H9 (cell line): ENCODE results near the gene TSPAN32. TPM values are rescaled to one million over a fixed set of nuclear protein-coding genes. Genes with fewer than 3 reads are reported as not detected.

Source experiments
- DNase-seq: peaks from one replicate; pipeline ENCODE4 v3.0.0-alpha.2; 2017
- H2AFZ ChIP-seq: one replicate; pipeline ENCODE4 v1.6.1; 2013; ENCODE audit warnings: mild to moderate bottlenecking, low read length, control low read depth, moderate library complexity
- H2AK5ac ChIP-seq: 2 replicates; pipeline ENCODE4 v1.6.1; 2013; ENCODE audit warnings: low read length, control low read depth, mixed read lengths; ENCODE audit not compliant: insufficient read length
- H2BK120ac ChIP-seq: one replicate; pipeline ENCODE4 v1.6.1; 2013; ENCODE audit warnings: low read depth, mild to moderate bottlenecking, low read length, control low read depth, inconsistent platforms; ENCODE audit not compliant: poor library complexity, severe bottlenecking
- H2BK12ac ChIP-seq: 2 replicates; pipeline ENCODE4 v1.6.1; 2013; ENCODE audit warnings: low read length, control low read depth, mixed read lengths, low read depth; ENCODE audit not compliant: insufficient read length
- H2BK15ac ChIP-seq: 2 replicates; pipeline ENCODE4 v1.6.1; 2013; ENCODE audit warnings: low read depth, low read length, control low read depth
- H2BK20ac ChIP-seq: one replicate; pipeline ENCODE4 v1.6.1; 2013; ENCODE audit warnings: low read depth, mild to moderate bottlenecking, low read length, control low read depth, inconsistent platforms; ENCODE audit not compliant: poor library complexity, severe bottlenecking
- H2BK5ac ChIP-seq: 2 replicates; pipeline ENCODE4 v1.6.1; 2013; ENCODE audit warnings: low read length, control low read depth, mixed read lengths; ENCODE audit not compliant: insufficient read length
- H3K14ac ChIP-seq: 2 replicates; pipeline ENCODE4 v1.6.1; 2013; ENCODE audit warnings: low read length, control low read depth; ENCODE audit not compliant: insufficient read depth
- H3K18ac ChIP-seq: 2 replicates; pipeline ENCODE4 v1.6.1; 2013; ENCODE audit warnings: low read depth, mild to moderate bottlenecking, mixed read lengths, low read length, control low read depth; ENCODE audit not compliant: insufficient read length
- H3K23ac ChIP-seq: 2 replicates; pipeline ENCODE4 v1.6.1; 2013; ENCODE audit warnings: low read length, control low read depth, mixed read lengths, low read depth; ENCODE audit not compliant: insufficient read length
- H3K23me2 ChIP-seq: 2 replicates; pipeline ENCODE4 v1.6.1; 2013; ENCODE audit warnings: low read depth, mild to moderate bottlenecking, mixed read lengths, low read length, control low read depth; ENCODE audit not compliant: insufficient read length, poor library complexity, severe bottlenecking
- H3K27ac ChIP-seq: 2 replicates; pipeline ENCODE4 v1.5.1; 2013; ENCODE audit warnings: low read length, control low read depth, mixed read lengths, low read depth; ENCODE audit not compliant: insufficient read length
- H3K27me3 ChIP-seq: 2 replicates; pipeline ENCODE4 v1.6.1; 2013; ENCODE audit warnings: low read length, control low read depth, inconsistent platforms; ENCODE audit not compliant: insufficient read depth
- H3K4ac ChIP-seq: 2 replicates; pipeline ENCODE4 v1.6.1; 2013; ENCODE audit warnings: low read depth, mild to moderate bottlenecking, control low read depth, inconsistent platforms, low read length, moderate library complexity
- H3K4me1 ChIP-seq: 2 replicates; pipeline ENCODE4 v1.6.1; 2013; ENCODE audit warnings: low read length, control low read depth, inconsistent platforms; ENCODE audit not compliant: insufficient read depth
- H3K4me2 ChIP-seq: 2 replicates; pipeline ENCODE4 v1.6.1; 2013; ENCODE audit warnings: low read length, control low read depth, mixed read lengths; ENCODE audit not compliant: insufficient read length, insufficient read depth
- H3K56ac ChIP-seq: 2 replicates; pipeline ENCODE4 v1.6.1; 2013; ENCODE audit warnings: low read depth, mild to moderate bottlenecking, mixed read lengths, low read length, control low read depth; ENCODE audit not compliant: insufficient read length
- H3K79me1 ChIP-seq: 2 replicates; pipeline ENCODE4 v1.6.1; 2013; ENCODE audit warnings: low read depth, mild to moderate bottlenecking, moderate library complexity, low read length, control low read depth, inconsistent platforms; ENCODE audit not compliant: insufficient read depth, poor library complexity, severe bottlenecking
- H3K79me2 ChIP-seq: 2 replicates; pipeline ENCODE4 v1.6.1; 2013; ENCODE audit warnings: low read length, control low read depth, inconsistent platforms; ENCODE audit not compliant: insufficient read depth
- H3K9ac ChIP-seq: 2 replicates; pipeline ENCODE4 v1.6.1; 2013; ENCODE audit warnings: low read length, control low read depth, mixed read lengths; ENCODE audit not compliant: insufficient read length; ENCODE audit errors: extremely low read depth
- H3K9me3 ChIP-seq: one replicate; pipeline ENCODE4 v1.6.1; 2013; ENCODE audit warnings: low read depth, low read length, inconsistent platforms; ENCODE audit not compliant: control insufficient read depth
- H3T11ph ChIP-seq: one replicate; pipeline ENCODE4 v1.6.1; 2013; ENCODE audit warnings: mild to moderate bottlenecking, low read length, control low read depth, inconsistent platforms
- H4K20me1 ChIP-seq: one replicate; pipeline ENCODE4 v1.6.1; 2013; ENCODE audit not compliant: control insufficient read depth, insufficient read length, insufficient read depth
- H4K5ac ChIP-seq: 2 replicates; pipeline ENCODE4 v1.6.1; 2013; ENCODE audit warnings: low read depth, mild to moderate bottlenecking, mixed read lengths, low read length, control low read depth; ENCODE audit not compliant: insufficient read length
- H4K8ac ChIP-seq: replicated peaks from 2 replicates; pipeline ENCODE4 v1.6.1; 2013; ENCODE audit warnings: low read length, control low read depth, mixed read lengths, low read depth; ENCODE audit not compliant: insufficient read length
- H4K91ac ChIP-seq: 2 replicates; pipeline ENCODE4 v1.6.1; 2013; ENCODE audit warnings: low read depth, mild to moderate bottlenecking, moderate library complexity, mixed read lengths, low read length, control low read depth; ENCODE audit not compliant: insufficient read length
- H3K27ac Mint-ChIP-seq, 3 experiments: 2 replicates in 2 of 3; 3 replicates in 1 of 3; pipeline ENCODE4 v1.8.0; 2020 to 2021; ENCODE audit warnings: mixed read lengths in 3 of 3, mild to moderate bottlenecking in 1 of 3, moderate library complexity in 1 of 3
- H3K27me3 Mint-ChIP-seq: 2 replicates; pipeline ENCODE4 v1.8.0; 2021; ENCODE audit warnings: low read depth, mild to moderate bottlenecking, moderate library complexity, mixed read lengths
- H3K36me3 Mint-ChIP-seq, 3 experiments: 2 replicates in 2 of 3; 3 replicates in 1 of 3; pipeline ENCODE4 v1.8.0; 2020 to 2021; ENCODE audit warnings: low read depth in 3 of 3, mixed read lengths in 3 of 3; ENCODE audit not compliant: insufficient read depth in 1 of 3
- H3K4me1 Mint-ChIP-seq, 2 experiments: 2 replicates each; pipeline ENCODE4 v1.8.0; 2020; ENCODE audit warnings: mixed read lengths in 2 of 2
- H3K4me3 Mint-ChIP-seq, 2 experiments: 2 replicates in 1 of 2; 3 replicates in 1 of 2; pipeline ENCODE4 v1.8.0; 2020 to 2021; ENCODE audit warnings: mild to moderate bottlenecking in 2 of 2, mixed read lengths in 2 of 2, moderate library complexity in 1 of 2
- H3K9me3 Mint-ChIP-seq, 2 experiments: 2 replicates in 1 of 2; 3 replicates in 1 of 2; pipeline ENCODE4 v1.8.0; 2020; ENCODE audit warnings: mild to moderate bottlenecking in 2 of 2, mixed read lengths in 2 of 2, moderate library complexity in 1 of 2
- CTCF ChIP-seq: fragments of 200-600 bp; sonication (generic); conservative IDR thresholded peaks from 3 replicates; pipeline ENCODE4 v1.8.0; 2021; ENCODE audit warnings: antibody characterized with exemption, mild to moderate bottlenecking
- WGBS: extraction: QIAGEN DNeasy Blood & Tissue Kit; methylation state at CpG from one replicate; pipeline ENCODE4 v1.1.7; 2013; ENCODE audit warnings: missing lambda C conversion rate, low lambda C conversion rate, mixed read lengths; ENCODE audit not compliant: insufficient read length; ENCODE audit errors: extremely low coverage; 5-methylcytosine and 5-hydroxymethylcytosine counted together
- total RNA-seq: library from RNA; stranded (reverse); gene quantifications from 2 replicates; pipeline ENCODE4 v1.2.1, GENCODE V29; 2021

The TSPAN32 gene
- total RNA-seq, 1 experiment from 2014 or later, result not detected

GRCh38 chr11:2306452-2306823 is 4.6 kb downstream of the TSPAN32 start:
- H3K79me1 ChIP-seq, result no peaks in the 10 kb centered on the region
- no peak overlapping the region for H3K56ac ChIP-seq
- no peak overlapping the region for H2BK5ac ChIP-seq
- H4K5ac ChIP-seq, result no peak overlapping the region
- no peak overlapping the region for H4K91ac ChIP-seq
- WGBS, result no CpG with 5 or more reads among the region's 4 CpGs
- H4K20me1 ChIP-seq, result no peaks in the 10 kb centered on the region
- H2BK15ac ChIP-seq, result no peak overlapping the region
- peaks cover 0 to 7% of the 10 kb centered on the region in 2 experiments; a peak in 1 of 4 replicates for H3K4me1 Mint-ChIP-seq
- no peak overlapping the region for H2AK5ac ChIP-seq
- no peaks in the 10 kb centered on the region for H3K23me2 ChIP-seq
- no peaks in the 10 kb centered on the region; a peak in 1 of 5 replicates for H3K9me3 Mint-ChIP-seq
- TF ChIP-seq CTCF, result no peak
- no peaks in the 10 kb centered on the region for H3K27me3 ChIP-seq
- no peak overlapping the region for H3K14ac ChIP-seq
- no peak overlapping the region for H3K18ac ChIP-seq
- no peaks in the 10 kb centered on the region for H3K36me3 Mint-ChIP-seq
- DNase-seq, result no peak
- no peak overlapping the region for H3K4me2 ChIP-seq
- no peak overlapping the region for H2BK20ac ChIP-seq
- H3K4ac ChIP-seq, result no peak overlapping the region
- no peak overlapping the region for H3T11ph ChIP-seq
- H4K8ac ChIP-seq, result no peak overlapping the region
- H3K27ac Mint-ChIP-seq, result no peak overlapping the region
- no peaks in the 10 kb centered on the region for H3K9me3 ChIP-seq
- H3K27me3 Mint-ChIP-seq, result peaks cover 6% of the 10 kb centered on the region; the same call in 1 of the 2 replicates
- H3K23ac ChIP-seq, result no peak overlapping the region
- H2BK120ac ChIP-seq, result no peak overlapping the region
- no peak overlapping the region for H3K27ac ChIP-seq
- no peaks in the 10 kb centered on the region; the same call in 1 of the 2 replicates for H3K4me1 ChIP-seq
- H2AFZ ChIP-seq, result no peak overlapping the region
- H3K9ac ChIP-seq, result no peak overlapping the region
- H3K79me2 ChIP-seq, result no peaks in the 10 kb centered on the region
- H2BK12ac ChIP-seq, result no peak overlapping the region
- H3K4me3 Mint-ChIP-seq, result no peak overlapping the region; a peak in 1 of 5 replicates
